ENCODE data around the gene KLF9.

DNA sequence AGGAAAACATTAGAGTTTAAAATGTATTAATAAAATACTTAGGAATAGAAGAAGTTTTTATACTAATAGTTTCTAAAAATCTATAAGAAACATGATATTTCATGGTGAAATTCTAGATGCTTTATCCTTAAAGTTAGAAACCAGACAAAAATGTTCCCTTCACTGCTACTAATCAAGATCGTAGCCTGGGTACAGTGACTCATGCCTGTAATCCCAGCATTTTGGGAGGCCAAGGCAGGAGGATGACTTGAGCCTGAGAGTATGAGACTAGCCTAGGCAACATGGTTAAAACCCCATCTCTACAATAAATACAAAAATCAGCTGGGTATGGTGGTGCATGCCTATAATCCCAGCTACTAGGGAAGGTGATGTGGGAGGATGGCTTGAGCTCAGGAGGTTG is 30.4 kb upstream of the KLF9 start:
- TF ChIP-seq, protein P1, sequence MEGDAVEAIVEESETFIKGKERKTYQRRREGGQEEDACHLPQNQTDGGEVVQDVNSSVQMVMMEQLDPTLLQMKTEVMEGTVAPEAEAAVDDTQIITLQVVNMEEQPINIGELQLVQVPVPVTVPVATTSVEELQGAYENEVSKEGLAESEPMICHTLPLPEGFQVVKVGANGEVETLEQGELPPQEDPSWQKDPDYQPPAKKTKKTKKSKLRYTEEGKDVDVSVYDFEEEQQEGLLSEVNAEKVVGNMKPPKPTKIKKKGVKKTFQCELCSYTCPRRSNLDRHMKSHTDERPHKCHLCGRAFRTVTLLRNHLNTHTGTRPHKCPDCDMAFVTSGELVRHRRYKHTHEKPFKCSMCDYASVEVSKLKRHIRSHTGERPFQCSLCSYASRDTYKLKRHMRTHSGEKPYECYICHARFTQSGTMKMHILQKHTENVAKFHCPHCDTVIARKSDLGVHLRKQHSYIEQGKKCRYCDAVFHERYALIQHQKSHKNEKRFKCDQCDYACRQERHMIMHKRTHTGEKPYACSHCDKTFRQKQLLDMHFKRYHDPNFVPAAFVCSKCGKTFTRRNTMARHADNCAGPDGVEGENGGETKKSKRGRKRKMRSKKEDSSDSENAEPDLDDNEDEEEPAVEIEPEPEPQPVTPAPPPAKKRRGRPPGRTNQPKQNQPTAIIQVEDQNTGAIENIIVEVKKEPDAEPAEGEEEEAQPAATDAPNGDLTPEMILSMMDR (IDR thresholded peaks at IDR 0.05), result no peak
- TF ChIP-seq POLR2AphosphoS5 (IDR thresholded peaks at IDR 0.05), result no peak
- no peak for TF ChIP-seq POLR2A (IDR thresholded peaks at IDR 0.05)
